Measurements from ENCODE around the gene FZD4. TPM values are rescaled to one million over a fixed set of nuclear protein-coding genes. Genes with fewer than 3 reads are reported as not detected.

Gene FZD4
- total RNA-seq (2014; rRNA removed; shearing (Covaris generic)), result 2.3 and 2.5 TPM in 2 replicates

DNA sequence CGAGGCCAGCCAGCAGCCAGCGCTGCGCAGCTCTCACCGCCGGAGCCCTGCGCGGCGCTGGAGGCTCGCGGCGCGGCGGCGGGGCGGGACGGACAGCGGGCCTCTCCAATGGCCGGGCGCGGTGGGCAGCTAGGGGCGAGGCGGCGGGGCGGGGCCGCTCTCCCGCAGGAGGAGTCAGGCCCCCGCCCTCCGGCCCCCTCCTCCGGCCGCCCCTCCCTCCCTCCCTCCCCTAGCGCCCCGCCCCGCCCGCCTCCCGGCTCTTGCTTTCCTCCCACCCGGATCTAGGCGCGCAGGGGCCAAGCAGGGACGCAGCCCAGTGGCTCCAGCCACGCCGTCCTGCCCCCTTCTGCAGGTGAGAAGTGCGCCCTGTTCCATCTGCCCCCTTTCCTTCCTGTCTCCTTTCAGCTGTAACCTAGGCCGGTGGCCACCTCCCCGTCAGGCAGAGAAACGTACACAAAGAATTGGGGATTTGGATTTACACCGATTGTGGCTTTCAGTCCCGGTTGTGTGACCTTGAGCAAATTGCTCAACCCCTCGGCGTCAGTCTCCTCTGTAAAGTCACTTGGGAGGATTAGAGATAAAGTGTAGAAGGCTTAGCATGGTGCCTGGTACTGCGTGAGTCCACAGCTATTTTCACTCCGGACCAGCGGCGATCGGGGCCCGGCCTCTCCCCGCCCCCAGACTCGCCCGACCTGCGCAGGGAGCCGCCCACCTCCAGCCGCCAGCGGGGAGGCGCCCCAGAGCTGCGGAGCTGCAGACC, at the start of gene FZD4:
Gene FZD4 (minus strand): TSS at position 35 of the 760 bp plus-strand sequence. CDS start 310 bp downstream, outside the sequence.

Other genes with a start within 250 kb of the FZD4 start
- 74.7 and 81.0 TPM in 2 replicates for gene PRSS23, start 154.9 kb downstream of the FZD4 start, total RNA-seq (2014; rRNA removed; shearing (Covaris generic))
- 17.3 and 18.9 TPM in 2 replicates for gene TMEM135, start 82.5 kb upstream of the FZD4 start, total RNA-seq (2014; rRNA removed; shearing (Covaris generic))

All from A375 (cell line).